DND-41 (cell line): ENCODE measurements around the gene DSN1.

ENCODE experiments used
- ATAC-seq: fragments of 200-7000 bp; cut with Tn5 transposase; 3 replicates; pipeline ENCODE4 v1.9.1; 2021; ENCODE audit warnings: low read depth; ENCODE audit not compliant: insufficient read depth
- DNase-seq: peaks from one replicate; pipeline ENCODE4 v3.0.0-alpha.2; 2020
- H2AFZ ChIP-seq: 2 replicates; pipeline ENCODE4 v1.6.0; 2012; ENCODE audit warnings: low read depth, low read length
- H3K27ac ChIP-seq: 2 replicates; pipeline ENCODE4 v1.5.1; 2012; ENCODE audit warnings: low read length, inconsistent platforms
- H3K27me3 ChIP-seq: fragments of 200-600 bp; sonication (generic); 2 replicates; pipeline ENCODE4 v1.6.0; 2012; ENCODE audit warnings: low read length, mild to moderate bottlenecking, inconsistent platforms; ENCODE audit not compliant: insufficient read depth, poor library complexity
- H3K36me3 ChIP-seq: 2 replicates; pipeline ENCODE4 v1.5.1; 2012; ENCODE audit warnings: low read length, inconsistent platforms; ENCODE audit not compliant: insufficient read depth
- H3K4me1 ChIP-seq: 2 replicates; pipeline ENCODE4 v1.5.1; 2012; ENCODE audit warnings: mild to moderate bottlenecking, low read length; ENCODE audit not compliant: insufficient read depth
- H3K4me2 ChIP-seq: 2 replicates; pipeline ENCODE4 v1.6.0; 2012; ENCODE audit warnings: mild to moderate bottlenecking, moderate library complexity, low read length, inconsistent platforms; ENCODE audit not compliant: insufficient read depth
- H3K4me3 ChIP-seq, 2 experiments: fragments of 200-600 bp in 1 of 2; shearing (Covaris generic) in 1 of 2; 2 replicates each; pipeline ENCODE4 v1.5.1; 2012 to 2016; ENCODE audit warnings: inconsistent platforms in 2 of 2, low read length in 2 of 2, mild to moderate bottlenecking in 2 of 2, low read depth in 1 of 2, moderate library complexity in 1 of 2
- H3K79me2 ChIP-seq: 2 replicates; pipeline ENCODE4 v1.6.0; 2012; ENCODE audit warnings: low read length, inconsistent platforms; ENCODE audit not compliant: insufficient read depth
- H3K9ac ChIP-seq: 2 replicates; pipeline ENCODE4 v1.6.0; 2012; ENCODE audit warnings: low read depth, mild to moderate bottlenecking, inconsistent platforms, low read length, moderate library complexity
- H3K9me3 ChIP-seq: 2 replicates; pipeline ENCODE4 v1.5.1; 2012; ENCODE audit warnings: low read length, moderate library complexity, mild to moderate bottlenecking, inconsistent platforms; ENCODE audit not compliant: insufficient read depth, severe bottlenecking
- H4K20me1 ChIP-seq: 2 replicates; pipeline ENCODE4 v1.6.0; 2012; ENCODE audit warnings: low read length; ENCODE audit not compliant: insufficient read depth
- CTCF ChIP-seq: IDR thresholded peaks from 2 replicates; pipeline ENCODE4 v1.5.1; 2012; ENCODE audit warnings: borderline replicate concordance, low read length, moderate library complexity, mild to moderate bottlenecking; ENCODE audit not compliant: poor library complexity, severe bottlenecking; ENCODE audit errors: extremely low read depth
- EZH2 ChIP-seq: IDR thresholded peaks from 3 replicates; pipeline ENCODE4 v1.6.1; 2012; ENCODE audit warnings: borderline replicate concordance, low read depth, mild to moderate bottlenecking, moderate library complexity, low read length, inconsistent platforms; ENCODE audit not compliant: severe bottlenecking

The DSN1 gene

GRCh38 chr20:36805396-36805795 is 31.8 kb upstream of the DSN1 start:
- TF ChIP-seq EZH2 (no peak), CTCF (no peak)
- ATAC-seq: no peak
- Histone ChIP-seq H3K79me2 (no peaks in the 10 kb centered on the region), H3K27me3 (no peaks in the 10 kb centered on the region), H3K4me3 (no peak overlapping the region), H2AFZ (no peak overlapping the region), H3K36me3 (peaks cover 89% of the 10 kb centered on the region), H3K9me3 (no peaks in the 10 kb centered on the region), H3K9ac (no peak overlapping the region), H3K27ac (no peak overlapping the region), H3K4me1 (no peaks in the 10 kb centered on the region), H3K4me2 (no peak overlapping the region), H4K20me1 (0 out of 2 replicates have a peak, but pooled peaks cover 7% of the 10 kb centered on the region)
- no peak for DNase-seq

GRCh38 chr20:36804425-36804824 is 30.9 kb upstream of the DSN1 start:
- Histone ChIP-seq H3K27me3 (no peaks in the 10 kb centered on the region), H3K9me3 (no peaks in the 10 kb centered on the region), H3K36me3 (peaks cover 89% of the 10 kb centered on the region), H3K4me3 (no peak overlapping the region), H3K9ac (no peak overlapping the region), H3K4me2 (no peak overlapping the region), H3K27ac (no peak overlapping the region), H2AFZ (no peak overlapping the region), H3K79me2 (no peaks in the 10 kb centered on the region), H3K4me1 (no peaks in the 10 kb centered on the region), H4K20me1 (0 out of 2 replicates have a peak, but pooled peaks cover 7% of the 10 kb centered on the region)
- TF ChIP-seq EZH2: no peak
- TF ChIP-seq CTCF: no peak
- DNase-seq: no peak
- no peak for ATAC-seq

- H3K36me3 ChIP-seq: peaks cover 90% of the 10 kb centered on the region
- H4K20me1 ChIP-seq: no peaks in the 10 kb centered on the region
- no peak overlapping the region for H3K4me2 ChIP-seq
- H3K79me2 ChIP-seq: no peaks in the 10 kb centered on the region
- H3K27ac ChIP-seq: no peak overlapping the region
- H3K9ac ChIP-seq: no peak overlapping the region
- DNase-seq (no peak), ATAC-seq (no peak)
- no peaks in the 10 kb centered on the region for H3K27me3 ChIP-seq
- H3K4me3 ChIP-seq: no peak overlapping the region
- no peaks in the 10 kb centered on the region for H3K9me3 ChIP-seq
- no peak overlapping the region for H2AFZ ChIP-seq
- H3K4me1 ChIP-seq: no peaks in the 10 kb centered on the region
- TF ChIP-seq EZH2: no peak
- TF ChIP-seq CTCF: no peak
These were observed 29.0 kb upstream of the DSN1 start for GRCh38 chr20:36802326-36803222.
